Vagina (tissue), 2 donors: ENCODE measurements around the gene SENP5. TPM values are rescaled to one million over a fixed set of nuclear protein-coding genes. Genes with fewer than 3 reads are reported as not detected.

Source experiments
- DNase-seq, 2 donors: peaks; one replicate each; pipeline ENCODE4 v3.0.0-alpha.2; 2017; ENCODE audit errors: extremely low spot score in 2 of 2
- H3K27ac ChIP-seq: fragments of 200-600 bp; sonication (generic); one replicate; pipeline ENCODE4 v1.5.1; 2019
- H3K27me3 ChIP-seq: fragments of 200-600 bp; sonication (generic); one replicate; pipeline ENCODE4 v1.5.1; 2019
- H3K36me3 ChIP-seq, 2 donors: fragments of 200-600 bp; sonication (generic); one replicate each; pipeline ENCODE4 v1.5.1; 2017 to 2019
- H3K4me1 ChIP-seq: fragments of 200-600 bp; sonication (generic); one replicate; pipeline ENCODE4 v1.5.1; 2019
- H3K4me3 ChIP-seq, 2 donors: fragments of 200-600 bp; sonication (generic); 1 replicate in 1 of 2; 2 replicates in 1 of 2; pipeline ENCODE4 v1.5.1; 2016 to 2019
- H3K9me3 ChIP-seq: fragments of 200-600 bp; sonication (generic); one replicate; pipeline ENCODE4 v1.5.1; 2019
- CTCF ChIP-seq, 3 experiments: fragments of 450-650 bp in 2 of 3; fragments of 200-600 bp in 1 of 3; sonication (generic) in 1 of 3; IDR thresholded peaks; one replicate each; pipeline ENCODE4 v1.5.1; 2017 to 2019; ENCODE audit warnings: antibody characterized with exemption in 3 of 3, mild to moderate bottlenecking in 2 of 3, moderate library complexity in 2 of 3
- POLR2A ChIP-seq, 2 donors: fragments of 450-650 bp; IDR thresholded peaks; one replicate each; pipeline ENCODE4 v1.6.1; 2017; ENCODE audit warnings: antibody characterized with exemption in 2 of 2, mild to moderate bottlenecking in 2 of 2, moderate library complexity in 2 of 2
- POLR2AphosphoS5 ChIP-seq, 2 donors: sonication (generic); formaldehyde crosslinking; IDR thresholded peaks; one replicate each; pipeline ENCODE4 v1.9.0; 2017; ENCODE audit warnings: antibody characterized with exemption in 2 of 2, mild to moderate bottlenecking in 2 of 2, low read depth in 1 of 2; ENCODE audit not compliant: insufficient read depth in 1 of 2
- intact Hi-C: fragments of 100-400 bp; cut with DNase I; formaldehyde crosslinking; loops from one replicate; pipeline ENCODE4 v1.15.1; 2023
- total RNA-seq: library from RNA; depleted of rRNA; stranded (reverse); fragments of >200 nt; gene quantifications from one replicate; pipeline ENCODE4 v1.2.3, GENCODE V29; 2016

SENP5 gene
- total RNA-seq, 1 donor from 2014 or later: 50.6 TPM

DNA sequence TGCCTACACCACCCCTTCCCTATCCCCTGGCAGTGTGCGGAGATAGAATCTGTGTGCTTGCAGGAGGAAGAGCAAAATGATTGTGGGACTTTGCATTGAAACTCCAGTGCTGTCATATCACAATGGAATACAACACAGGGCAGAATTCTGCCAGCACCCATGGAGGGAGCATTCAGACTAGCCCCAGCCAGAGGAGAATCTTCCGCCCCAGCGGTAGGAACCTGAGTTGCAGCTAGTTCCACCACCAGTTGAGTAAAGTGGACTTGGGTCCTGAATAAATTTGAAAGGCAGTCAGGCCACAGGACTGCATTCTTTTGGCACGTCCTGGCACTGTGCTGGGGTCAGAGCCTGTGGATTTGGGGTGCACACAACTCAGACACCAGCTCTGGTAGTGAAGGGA lies 47.1 kb downstream of the SENP5 start:
- Histone ChIP-seq H3K27me3 (no peaks in the 10 kb centered on the region), H3K4me3 (no peak overlapping the region), H3K4me1 (no peaks in the 10 kb centered on the region), H3K36me3 (peaks cover 0 to 23% of the 10 kb centered on the region in 2 donors), H3K9me3 (no peaks in the 10 kb centered on the region), H3K27ac (no peak overlapping the region)
- no peak for TF ChIP-seq POLR2A (IDR thresholded peaks at IDR 0.05)
- DNase-seq: no peak
- intact Hi-C loops: no loop called here

DNA sequence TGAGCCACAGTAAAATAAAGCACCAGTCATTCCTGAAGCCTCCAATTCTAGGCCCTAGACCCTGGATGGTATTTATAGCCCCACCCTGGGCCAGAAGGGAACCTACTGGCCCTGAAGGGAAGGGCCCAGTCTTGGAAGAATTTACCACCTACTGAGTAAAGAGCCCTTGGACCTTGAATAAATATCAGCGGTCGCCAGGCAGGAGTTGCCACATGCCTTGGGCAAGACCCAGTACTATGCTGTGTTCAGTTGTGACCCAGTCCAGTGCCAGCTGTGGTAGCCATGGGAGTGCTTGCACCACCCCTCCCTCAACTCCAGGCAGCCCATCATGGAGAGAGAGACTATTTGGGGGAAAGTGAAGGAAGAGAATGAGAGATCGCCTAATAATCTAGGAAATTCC lies 47.7 kb downstream of the SENP5 start:
- H3K4me1 ChIP-seq: no peaks in the 10 kb centered on the region
- DNase-seq: no peak
- intact Hi-C loops: no loop called here
- no peaks in the 10 kb centered on the region for H3K27me3 ChIP-seq
- H3K27ac ChIP-seq: no peak overlapping the region
- TF ChIP-seq POLR2A (IDR thresholded peaks at IDR 0.05): no peak
- no peak for TF ChIP-seq POLR2AphosphoS5 (IDR thresholded peaks at IDR 0.05; ENCODE audit: insufficient read depth in 1 of 2, low read depth in 1 of 2)
- no peak for TF ChIP-seq CTCF (IDR thresholded peaks at IDR 0.05)
- H3K36me3 ChIP-seq: peaks cover 0 to 23% of the 10 kb centered on the region in 2 donors
- no peak overlapping the region for H3K4me3 ChIP-seq
- H3K9me3 ChIP-seq: no peaks in the 10 kb centered on the region

- Histone ChIP-seq H3K27me3 (no peaks in the 10 kb centered on the region), H3K4me3 (no peak overlapping the region), H3K27ac (no peak overlapping the region), H3K9me3 (no peaks in the 10 kb centered on the region), H3K36me3 (peaks cover 0 to 23% of the 10 kb centered on the region in 2 donors), H3K4me1 (no peaks in the 10 kb centered on the region)
- intact Hi-C loops: no loop called here
- no peak for TF ChIP-seq CTCF (IDR thresholded peaks at IDR 0.05)
- TF ChIP-seq POLR2AphosphoS5 (IDR thresholded peaks at IDR 0.05; ENCODE audit: insufficient read depth in 1 of 2, low read depth in 1 of 2): no peak
- no peak for TF ChIP-seq POLR2A (IDR thresholded peaks at IDR 0.05)
- no peak for DNase-seq
Measured at GRCh38 chr3:196916221-196916620, 48.5 kb downstream of the SENP5 start.

GRCh38 chr3:196916995-196917394 lies 49.3 kb downstream of the SENP5 start:
- H3K36me3 ChIP-seq: peaks cover 0 to 23% of the 10 kb centered on the region in 2 donors
- H3K4me3 ChIP-seq: no peak overlapping the region
- H3K4me1 ChIP-seq: no peaks in the 10 kb centered on the region
- H3K9me3 ChIP-seq: no peaks in the 10 kb centered on the region
- TF ChIP-seq POLR2AphosphoS5 (IDR thresholded peaks at IDR 0.05; ENCODE audit: insufficient read depth in 1 of 2, low read depth in 1 of 2) (no peak), CTCF (IDR thresholded peaks at IDR 0.05) (no peak), POLR2A (IDR thresholded peaks at IDR 0.05) (no peak)
- intact Hi-C loops: no loop called here
- no peak for DNase-seq
- no peaks in the 10 kb centered on the region for H3K27me3 ChIP-seq
- no peak overlapping the region for H3K27ac ChIP-seq

DNA sequence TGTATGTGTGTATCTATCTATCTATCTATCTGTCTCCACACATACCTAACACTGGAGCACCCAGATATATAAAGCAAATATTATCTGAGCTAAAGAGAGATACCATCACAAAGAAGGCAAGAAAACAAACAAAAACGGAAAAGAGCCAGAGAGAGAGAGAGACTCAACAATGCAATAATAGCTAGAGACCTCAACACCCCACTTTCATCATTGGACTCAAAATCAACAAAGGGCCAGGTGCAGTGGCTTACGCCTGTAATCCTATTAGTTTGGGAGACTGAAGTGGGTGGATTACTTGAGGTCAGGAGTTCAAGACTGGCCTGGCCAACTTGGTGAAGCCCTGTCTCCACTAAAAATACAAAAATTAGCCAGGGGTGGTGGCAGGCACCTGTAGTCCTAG lies 51.2 kb downstream of the SENP5 start:
- no peaks in the 10 kb centered on the region for H3K4me1 ChIP-seq
- no peak for DNase-seq
- no peaks in the 10 kb centered on the region for H3K27me3 ChIP-seq
- peaks cover 0 to 23% of the 10 kb centered on the region in 2 donors for H3K36me3 ChIP-seq
- intact Hi-C loops: no loop called here
- no peak for TF ChIP-seq CTCF (IDR thresholded peaks at IDR 0.05)
- no peak for TF ChIP-seq POLR2AphosphoS5 (IDR thresholded peaks at IDR 0.05; ENCODE audit: insufficient read depth in 1 of 2, low read depth in 1 of 2)
- TF ChIP-seq POLR2A (IDR thresholded peaks at IDR 0.05): no peak
- H3K4me3 ChIP-seq: no peak overlapping the region
- no peak overlapping the region for H3K27ac ChIP-seq
- H3K9me3 ChIP-seq: no peaks in the 10 kb centered on the region

DNA sequence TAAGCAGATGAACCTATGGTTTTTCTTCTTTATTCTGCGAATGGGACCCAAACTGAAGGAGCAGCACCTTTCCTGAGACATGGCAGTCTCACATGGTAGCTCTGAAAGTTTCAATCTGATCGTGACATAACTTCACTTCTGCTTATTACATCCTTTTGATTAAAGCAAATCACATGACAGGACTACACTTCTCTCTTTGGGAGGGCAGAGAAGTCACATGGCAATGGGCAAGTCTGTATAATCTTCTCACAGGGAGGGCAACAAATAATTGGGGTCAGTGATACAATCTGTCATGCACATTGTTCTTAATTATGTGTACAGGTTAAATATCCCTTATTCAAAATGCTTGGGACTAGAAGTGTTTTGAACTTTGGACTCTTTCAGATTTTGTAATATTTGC lies 53.0 kb downstream of the SENP5 start:
- intact Hi-C loops: no loop called here
- H3K9me3 ChIP-seq: no peaks in the 10 kb centered on the region
- H3K27me3 ChIP-seq: no peaks in the 10 kb centered on the region
- H3K4me1 ChIP-seq: no peaks in the 10 kb centered on the region
- peaks cover 0 to 16% of the 10 kb centered on the region in 2 donors for H3K36me3 ChIP-seq
- DNase-seq: no peak
- no peak overlapping the region for H3K4me3 ChIP-seq
- H3K27ac ChIP-seq: no peak overlapping the region
- TF ChIP-seq POLR2A (IDR thresholded peaks at IDR 0.05) (no peak), POLR2AphosphoS5 (IDR thresholded peaks at IDR 0.05; ENCODE audit: insufficient read depth in 1 of 2, low read depth in 1 of 2) (no peak), CTCF (IDR thresholded peaks at IDR 0.05) (no peak)
